OCI-LY1 (cell line): ENCODE measurements around the gene PCDHGB2.
A peak's percentile ranks its signal among the peaks of the same experiment; 100 is the strongest.

Experiments
- H2AFZ ChIP-seq: fragments of 200-600 bp; sonication (generic), shearing (Covaris generic); 2 replicates; pipeline ENCODE4 v1.6.0; 2014; ENCODE audit warnings: antibody characterized with exemption, mild to moderate bottlenecking, low read length
- H3F3A ChIP-seq: fragments of 200-600 bp; sonication (generic), shearing (Covaris generic); 2 replicates; pipeline ENCODE4 v1.6.0; 2014; ENCODE audit warnings: mild to moderate bottlenecking, antibody characterized with exemption, low read length, moderate library complexity; ENCODE audit not compliant: insufficient read depth
- H3K27ac ChIP-seq: fragments of 200-600 bp; sonication (generic); 2 replicates; pipeline ENCODE4 v1.5.1; 2014; ENCODE audit warnings: low read length, mixed run types, mild to moderate bottlenecking, low read depth; ENCODE audit not compliant: poor library complexity, severe bottlenecking
- H3K27me3 ChIP-seq: fragments of 200-600 bp; sonication (generic); 2 replicates; pipeline ENCODE4 v1.6.0; 2014; ENCODE audit warnings: antibody characterized with exemption, mild to moderate bottlenecking, low read length, moderate library complexity; ENCODE audit not compliant: insufficient read depth
- H3K36me3 ChIP-seq: fragments of 200-600 bp; sonication (generic); 2 replicates; pipeline ENCODE4 v1.6.1; 2014; ENCODE audit warnings: mild to moderate bottlenecking, antibody characterized with exemption, low read length, moderate library complexity, mixed read lengths; ENCODE audit not compliant: insufficient read depth
- H3K4me1 ChIP-seq: fragments of 200-600 bp; sonication (generic); 2 replicates; pipeline ENCODE4 v1.5.1; 2014; ENCODE audit warnings: mild to moderate bottlenecking, low read length, moderate library complexity; ENCODE audit not compliant: insufficient read depth, severe bottlenecking
- H3K4me2 ChIP-seq: fragments of 200-600 bp; sonication (generic), shearing (Covaris generic); 2 replicates; pipeline ENCODE4 v1.6.1; 2014; ENCODE audit warnings: low read length
- H3K4me3 ChIP-seq: fragments of 200-600 bp; sonication (generic); 2 replicates; pipeline ENCODE4 v1.5.1; 2014; ENCODE audit warnings: low read length, low read depth, mild to moderate bottlenecking, mixed read lengths; ENCODE audit not compliant: poor library complexity, severe bottlenecking
- H3K79me2 ChIP-seq: fragments of 200-600 bp; shearing (Covaris generic); 2 replicates; pipeline ENCODE4 v1.6.1; 2016; ENCODE audit warnings: mixed run types, low read length, mixed read lengths; ENCODE audit not compliant: insufficient read depth
- H3K9ac ChIP-seq: fragments of 200-600 bp; sonication (generic), shearing (Covaris generic); 2 replicates; pipeline ENCODE4 v1.6.1; 2014; ENCODE audit warnings: mild to moderate bottlenecking, low read length, mixed read lengths
- H3K9me2 ChIP-seq: fragments of 200-600 bp; sonication (generic), shearing (Covaris generic); 2 replicates; pipeline ENCODE4 v1.6.1; 2014; ENCODE audit warnings: low read depth, mild to moderate bottlenecking, low read length, mixed read lengths
- H3K9me3 ChIP-seq: fragments of 200-600 bp; shearing (Covaris generic); 2 replicates; pipeline ENCODE4 v1.6.1; 2014; ENCODE audit warnings: low read length, mixed read lengths
- H4K20me1 ChIP-seq: fragments of 200-600 bp; sonication (generic), shearing (Covaris generic); 2 replicates; pipeline ENCODE4 v1.6.0; 2016; ENCODE audit warnings: mild to moderate bottlenecking, low read length; ENCODE audit not compliant: insufficient read depth
- EZH2 ChIP-seq: fragments of 200-600 bp; sonication (generic), shearing (Covaris generic); IDR thresholded peaks from 2 replicates; pipeline ENCODE4 v1.8.0; 2017; ENCODE audit warnings: borderline replicate concordance, mixed run types, mild to moderate bottlenecking, antibody characterized with exemption, low read length, moderate library complexity, mixed read lengths
- TF ChIP-seq, protein P1 (sequence below): fragments of 200-600 bp; sonication (generic), shearing (Covaris generic); IDR thresholded peaks from 2 replicates; pipeline ENCODE4 v1.5.1; 2017; ENCODE audit warnings: mild to moderate bottlenecking, antibody characterized with exemption, low read length, moderate library complexity, mixed read lengths

PCDHGB2 gene

DNA sequence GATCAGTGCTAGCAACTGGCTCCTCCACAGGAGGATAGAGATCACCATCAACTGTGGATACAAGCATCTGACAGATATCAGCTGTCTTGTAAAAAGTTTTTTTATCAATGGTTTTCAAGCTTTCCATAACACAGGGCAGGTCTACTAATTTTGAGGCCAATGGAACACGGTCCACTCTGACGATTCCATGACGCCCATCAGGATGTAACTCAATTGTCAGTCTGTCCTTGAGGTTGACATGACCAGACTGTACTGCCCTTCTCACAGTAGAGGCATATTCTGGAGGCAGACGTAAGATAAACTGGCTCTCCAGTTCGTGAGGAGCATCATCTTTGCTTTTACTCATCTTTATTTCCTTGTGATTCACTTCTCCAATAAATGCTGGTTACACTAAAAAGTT is 40.1 kb upstream of the PCDHGB2 start:
- Histone ChIP-seq H3K9me2 (no peaks in the 10 kb centered on the region), H3K79me2 (peaks cover 24% of the 10 kb centered on the region), H3K4me3 (peak overlapping the region; percentile 86), H3K27me3 (no peaks in the 10 kb centered on the region), H3K27ac (no peak overlapping the region), H4K20me1 (no peaks in the 10 kb centered on the region), H3F3A (no peaks in the 10 kb centered on the region), H3K9me3 (peaks cover 34% of the 10 kb centered on the region), H3K4me1 (peaks cover 19% of the 10 kb centered on the region), H3K36me3 (peaks cover 49% of the 10 kb centered on the region), H3K9ac (no peak overlapping the region; the same call in 1 of the 2 replicates), H3K4me2 (peak overlapping the region; percentile 66), H2AFZ (no peak overlapping the region)
- TF ChIP-seq EZH2: no peak
- TF ChIP-seq, protein P1, sequence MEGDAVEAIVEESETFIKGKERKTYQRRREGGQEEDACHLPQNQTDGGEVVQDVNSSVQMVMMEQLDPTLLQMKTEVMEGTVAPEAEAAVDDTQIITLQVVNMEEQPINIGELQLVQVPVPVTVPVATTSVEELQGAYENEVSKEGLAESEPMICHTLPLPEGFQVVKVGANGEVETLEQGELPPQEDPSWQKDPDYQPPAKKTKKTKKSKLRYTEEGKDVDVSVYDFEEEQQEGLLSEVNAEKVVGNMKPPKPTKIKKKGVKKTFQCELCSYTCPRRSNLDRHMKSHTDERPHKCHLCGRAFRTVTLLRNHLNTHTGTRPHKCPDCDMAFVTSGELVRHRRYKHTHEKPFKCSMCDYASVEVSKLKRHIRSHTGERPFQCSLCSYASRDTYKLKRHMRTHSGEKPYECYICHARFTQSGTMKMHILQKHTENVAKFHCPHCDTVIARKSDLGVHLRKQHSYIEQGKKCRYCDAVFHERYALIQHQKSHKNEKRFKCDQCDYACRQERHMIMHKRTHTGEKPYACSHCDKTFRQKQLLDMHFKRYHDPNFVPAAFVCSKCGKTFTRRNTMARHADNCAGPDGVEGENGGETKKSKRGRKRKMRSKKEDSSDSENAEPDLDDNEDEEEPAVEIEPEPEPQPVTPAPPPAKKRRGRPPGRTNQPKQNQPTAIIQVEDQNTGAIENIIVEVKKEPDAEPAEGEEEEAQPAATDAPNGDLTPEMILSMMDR: no peak

DNA sequence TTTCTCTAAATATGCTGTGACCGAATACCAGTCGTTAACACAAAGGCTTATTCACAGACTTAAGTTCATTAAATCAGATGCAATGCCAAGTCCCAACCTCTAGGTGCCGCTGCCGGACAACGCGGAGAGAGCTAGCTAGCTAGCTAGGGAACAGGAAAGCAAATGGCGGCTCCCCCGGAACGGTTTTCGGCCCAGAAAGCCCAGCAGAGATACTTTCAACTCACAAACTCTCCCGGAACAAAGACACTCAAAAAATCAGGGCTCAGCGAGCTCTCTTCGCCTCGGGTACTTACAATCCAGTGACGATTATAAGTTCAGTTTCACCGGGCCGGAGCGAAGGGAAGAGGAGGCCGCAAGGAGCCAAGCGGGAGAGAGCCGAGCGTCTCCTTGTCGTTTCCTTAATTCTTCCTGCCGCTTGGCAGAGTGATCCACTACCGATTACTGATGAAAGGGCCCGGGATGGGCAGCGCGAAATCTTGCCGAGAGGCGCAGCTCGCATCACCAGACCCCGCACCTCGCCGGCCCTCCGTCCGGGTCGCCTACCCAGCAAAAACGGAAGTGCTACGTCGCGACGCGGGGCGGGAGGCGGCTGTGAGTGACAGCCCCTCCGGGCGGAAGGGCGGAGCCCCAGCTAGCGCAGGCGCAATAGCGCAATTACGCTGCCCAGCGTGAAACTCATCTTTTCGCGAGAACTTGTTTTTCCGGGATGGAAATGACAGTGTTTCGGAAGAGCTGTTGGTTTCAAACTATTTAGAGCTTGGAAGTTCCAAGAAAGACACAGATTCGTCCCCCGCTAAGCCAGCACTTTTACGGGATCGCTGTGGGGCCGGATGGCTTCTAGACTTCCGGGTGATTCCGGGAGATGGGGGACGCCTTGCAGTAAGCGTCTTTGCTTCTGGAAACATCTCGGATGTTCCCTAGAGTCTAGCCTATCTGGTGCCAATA is 39.3 kb upstream of the PCDHGB2 start, which contains the start of gene TAF7:
Gene TAF7, minus strand, starts transcription at position 560 of the 945 bp plus-strand sequence. CDS start 740 bp downstream, outside the sequence.
- Histone ChIP-seq H3K4me3 (peak within 1 kb of the TSS; percentile 86), H3K9ac (peak within 1 kb of the TSS; percentile 90), H3K27ac (peak within 1 kb of the TSS; percentile 88), H3K4me1 (peaks cover 19% of the 10 kb centered on the region), H4K20me1 (no peaks in the 10 kb centered on the region), H3K79me2 (peaks cover 24% of the 10 kb centered on the region), H3F3A (no peaks in the 10 kb centered on the region), H2AFZ (peak within 1 kb of the TSS; percentile 21), H3K9me2 (no peaks in the 10 kb centered on the region), H3K4me2 (peak within 1 kb of the TSS; percentile 66), H3K36me3 (peaks cover 43% of the 10 kb centered on the region), H3K27me3 (no peaks in the 10 kb centered on the region), H3K9me3 (peaks cover 27% of the 10 kb centered on the region)
- TF ChIP-seq, protein P1: peak; percentile 87
- TF ChIP-seq EZH2: no peak

DNA sequence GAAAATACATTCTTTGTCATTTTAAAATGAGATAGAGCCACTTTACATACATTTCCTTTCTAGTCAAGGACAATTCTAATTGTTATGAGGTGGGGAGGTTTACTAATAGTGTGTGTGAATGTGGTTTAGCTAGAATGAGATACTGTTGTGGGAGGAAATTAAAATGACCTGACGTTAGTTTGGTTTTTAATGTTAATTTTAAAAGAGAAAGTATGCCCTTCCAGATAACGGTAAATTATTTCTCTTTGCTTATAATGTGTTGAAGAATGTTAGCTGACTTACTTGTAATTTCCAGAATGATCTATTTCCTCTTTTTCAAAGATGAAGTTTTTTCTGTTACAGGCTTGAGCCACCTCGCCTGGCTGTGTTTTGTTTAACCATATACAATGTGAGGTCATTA is 37.5 kb upstream of the PCDHGB2 start:
- no peak overlapping the region for H3K27ac ChIP-seq
- H2AFZ ChIP-seq: no peak overlapping the region
- no peak for TF ChIP-seq EZH2
- TF ChIP-seq, protein P1: no peak
- no peaks in the 10 kb centered on the region for H4K20me1 ChIP-seq
- H3K9me3 ChIP-seq: peaks cover 20% of the 10 kb centered on the region
- no peaks in the 10 kb centered on the region for H3K9me2 ChIP-seq
- no peaks in the 10 kb centered on the region for H3K27me3 ChIP-seq
- H3K4me3 ChIP-seq: no peak overlapping the region
- peaks cover 26% of the 10 kb centered on the region for H3K36me3 ChIP-seq
- H3K4me2 ChIP-seq: no peak overlapping the region
- peaks cover 28% of the 10 kb centered on the region for H3K4me1 ChIP-seq
- no peaks in the 10 kb centered on the region for H3F3A ChIP-seq
- H3K9ac ChIP-seq: no peak overlapping the region
- peaks cover 24% of the 10 kb centered on the region for H3K79me2 ChIP-seq
